HepG2 (cell line): ENCODE results near the gene TMC8. TPM values are rescaled to one million over a fixed set of nuclear protein-coding genes. Genes with fewer than 3 reads are reported as not detected.

Experiments
- ARID4A ChIP-seq: sonication (generic); formaldehyde crosslinking; IDR thresholded peaks from 2 replicates; pipeline ENCODE4 v1.5.0; 2020; ENCODE audit warnings: mild to moderate bottlenecking, missing genetic modification reagents, borderline replicate concordance
- CCAR2 ChIP-seq: fragments of 200-400 bp; formaldehyde crosslinking; optimal IDR thresholded peaks from 2 replicates; pipeline ENCODE3; 2018; ENCODE audit warnings: low read depth, mild to moderate bottlenecking, low read length, moderate library complexity
- CEBPB ChIP-seq: IDR thresholded peaks from 2 replicates; pipeline ENCODE4 v1.6.1; 2011; ENCODE audit warnings: low read depth, low read length, improper control_type of control experiment, borderline replicate concordance
- CREB1 ChIP-seq, 2 experiments: fragments of 450-650 bp in 1 of 2; IDR thresholded peaks; 2 replicates each; pipeline ENCODE4 v1.6.1; 2016 to 2017; ENCODE audit warnings: control low read depth in 1 of 2, mild to moderate bottlenecking in 1 of 2, missing compliant biosample characterization in 1 of 2, missing genetic modification characterization in 1 of 2
- GFI1 ChIP-seq: sonication (generic); formaldehyde crosslinking; IDR thresholded peaks from 2 replicates; pipeline ENCODE4 v1.5.0; 2020; ENCODE audit warnings: missing genetic modification reagents, mild to moderate bottlenecking, borderline replicate concordance
- IKZF5 ChIP-seq: IDR thresholded peaks from 2 replicates; pipeline ENCODE4 v1.6.1; 2018; ENCODE audit warnings: missing genetic modification reagents, mild to moderate bottlenecking, missing compliant biosample characterization
- MTF1 ChIP-seq: sonication (generic); formaldehyde crosslinking; IDR thresholded peaks from 2 replicates; pipeline ENCODE4 v1.5.0; 2020; ENCODE audit warnings: missing genetic modification reagents
- NR3C1 ChIP-seq: sonication (generic); formaldehyde crosslinking; IDR thresholded peaks from 2 replicates; pipeline ENCODE4 v1.4.0; 2020; ENCODE audit warnings: missing genetic modification reagents
- PTBP1 ChIP-seq: fragments of 200-400 bp; formaldehyde crosslinking; IDR thresholded peaks from 2 replicates; pipeline ENCODE4 v1.6.1; 2018; ENCODE audit warnings: low read length, low read depth; ENCODE audit not compliant: poor library complexity, severe bottlenecking
- REPIN1 ChIP-seq: sonication (generic); formaldehyde crosslinking; IDR thresholded peaks from 2 replicates; pipeline ENCODE4 v1.8.0; 2022; ENCODE audit warnings: missing genetic modification reagents, low read depth, mild to moderate bottlenecking, borderline replicate concordance
- TAF1 ChIP-seq: sonication (generic); formaldehyde crosslinking; IDR thresholded peaks from 2 replicates; pipeline ENCODE4 v1.4.0; 2020; ENCODE audit warnings: missing genetic modification reagents
- ZMAT5 ChIP-seq: sonication (generic); formaldehyde crosslinking; IDR thresholded peaks from 2 replicates; pipeline ENCODE4 v1.5.0; 2020; ENCODE audit warnings: mild to moderate bottlenecking, low read depth, missing genetic modification reagents, borderline replicate concordance
- ZNF12 ChIP-seq: sonication (generic); formaldehyde crosslinking; IDR thresholded peaks from 2 replicates; pipeline ENCODE4 v1.5.0; 2020; ENCODE audit warnings: missing genetic modification reagents
- ZNF333 ChIP-seq: sonication (generic); formaldehyde crosslinking; IDR thresholded peaks from 2 replicates; pipeline ENCODE4 v1.4.0; 2020; ENCODE audit warnings: mild to moderate bottlenecking, missing genetic modification reagents, borderline replicate concordance
- ZNF484 ChIP-seq: sonication (generic); formaldehyde crosslinking; IDR thresholded peaks from 2 replicates; pipeline ENCODE4 v1.5.1; 2020; ENCODE audit warnings: mild to moderate bottlenecking, low read depth, missing genetic modification reagents, borderline replicate concordance
- ZNF543 ChIP-seq: sonication (generic); formaldehyde crosslinking; IDR thresholded peaks from 2 replicates; pipeline ENCODE4 v1.4.0; 2020; ENCODE audit warnings: mild to moderate bottlenecking, missing genetic modification reagents
- ZNF558 ChIP-seq: sonication (generic); formaldehyde crosslinking; IDR thresholded peaks from 2 replicates; pipeline ENCODE4 v1.9.0; 2022; ENCODE audit warnings: mild to moderate bottlenecking, missing genetic modification reagents, borderline replicate concordance
- ZNF644 ChIP-seq: IDR thresholded peaks from 2 replicates; pipeline ENCODE4 v1.6.1; 2016; ENCODE audit warnings: low read depth
- ZNF691 ChIP-seq: sonication (generic); formaldehyde crosslinking; IDR thresholded peaks from 2 replicates; pipeline ENCODE4 v1.4.0; 2020; ENCODE audit warnings: missing genetic modification reagents, low read depth, mild to moderate bottlenecking, borderline replicate concordance
- polyA plus RNA-seq, 8 experiments: library from polyadenylated mRNA; depleted of rRNA in 3 of 8; stranded (reverse) in 7 of 8; unstranded in 1 of 8; fragments of >200 nt; fragmentation: Illumina TruSeq in 4 of 8; extraction: Trizol in 4 of 8; gene quantifications; 2 replicates each; pipeline versions ENCODE4 v1.2.1 to v1.2.3, GENCODE V29; 2011 to 2016; ENCODE audit warnings: low read depth in 4 of 8, missing spikeins in 1 of 8, mixed read lengths in 1 of 8; ENCODE audit not compliant: insufficient read depth in 1 of 8
- total RNA-seq, 5 experiments: library from RNA; depleted of rRNA; stranded (reverse); fragments of >200 nt; fragmentation: Illumina TruSeq; extraction: Trizol; gene quantifications; 2 replicates each; pipeline ENCODE4 v1.2.3, GENCODE V29; 2016; ENCODE audit warnings: low read depth in 1 of 5
- TF ChIP-seq, protein P1 (sequence below): IDR thresholded peaks from 2 replicates; pipeline ENCODE4 v1.6.1; 2016; ENCODE audit warnings: mild to moderate bottlenecking

TMC8 gene
- total and polyA plus RNA-seq, 2 of the 13 experiments (the other 11 are each of a cell fraction or from before 2014, with no cell fraction given) = 0.53 to 7.8 TPM

DNA sequence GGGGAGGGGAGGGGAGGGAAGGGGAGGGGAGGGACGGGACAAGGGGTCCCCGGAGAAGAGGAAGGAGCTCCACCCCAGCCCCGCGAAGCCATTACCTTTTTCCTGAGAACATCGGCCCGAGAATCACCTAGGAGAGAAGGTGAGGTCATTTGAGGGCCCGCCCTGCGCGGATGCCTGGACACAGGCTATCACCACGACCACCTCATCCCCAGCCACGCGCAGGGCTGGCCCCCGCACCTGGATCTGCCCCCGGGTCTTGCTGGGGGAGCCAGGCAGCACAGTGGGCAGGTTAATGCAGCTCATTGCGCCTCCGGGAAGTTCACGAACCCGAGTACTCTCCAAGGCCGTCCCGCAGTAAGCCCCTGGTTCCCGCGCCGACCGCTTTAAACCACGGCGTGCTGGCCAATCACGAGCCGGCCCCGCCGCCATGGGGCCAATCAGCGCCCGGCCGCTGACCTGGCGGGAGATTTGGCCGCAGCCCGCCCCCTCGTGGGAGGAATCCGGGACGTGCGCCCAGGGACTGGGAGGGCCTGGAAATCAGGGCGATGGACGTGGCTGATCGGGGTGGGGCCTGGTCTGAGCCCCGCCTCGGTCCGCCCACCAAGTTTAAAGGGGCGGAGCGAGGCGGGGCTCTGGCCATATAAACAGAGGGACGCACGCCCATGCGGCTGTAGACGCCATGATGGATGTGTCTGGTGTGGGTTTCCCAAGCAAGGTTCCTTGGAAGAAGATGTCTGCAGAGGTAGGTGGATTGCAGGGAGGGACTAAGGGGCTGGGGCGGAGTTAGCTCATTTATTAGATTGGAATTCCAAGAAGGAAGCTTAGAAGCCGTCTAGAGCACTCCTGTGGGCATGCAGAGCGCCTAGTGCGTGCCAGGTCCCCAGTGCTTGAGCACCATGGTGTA, 56.4 kb downstream of the TMC8 start, which contains the start of the genes AFMID and TK1 (continued):
- TF ChIP-seq CEBPB (no peak), REPIN1 (CRISPR knock-in tag) (peak; percentile 100), MTF1 (CRISPR knock-in tag) (no peak; the same call in 1 of the 2 replicates), CREB1 (IDR thresholded peaks at IDR 0.05) (peak; percentile 75), CREB1 (CRISPR knock-in tag; IDR thresholded peaks at IDR 0.05) (peak; percentile 79), IKZF5 (CRISPR knock-in tag) (0 out of 2 replicates have a peak, but pooled peaks have one; percentile 73), ZNF484 (CRISPR knock-in tag) (no peak), ZNF12 (CRISPR knock-in tag) (no peak), ARID4A (CRISPR knock-in tag) (peak; percentile 89), ZNF333 (CRISPR knock-in tag) (peak; percentile 83; the same call in 1 of the 2 replicates), ZNF543 (CRISPR knock-in tag) (peak; percentile 85), PTBP1 (peak; percentile 89), ZNF691 (CRISPR knock-in tag) (peak; percentile 23; the same call in 1 of the 2 replicates), TAF1 (peak; percentile 90), NR3C1 (CRISPR knock-in tag) (no peak), ZNF558 (CRISPR knock-in tag) (no peak), GFI1 (CRISPR knock-in tag) (peak; percentile 80), ZNF644 (CRISPR knock-in tag) (peak; percentile 86), CCAR2 (no peak), ZMAT5 (CRISPR knock-in tag) (no peak)
- TF ChIP-seq, protein P1, sequence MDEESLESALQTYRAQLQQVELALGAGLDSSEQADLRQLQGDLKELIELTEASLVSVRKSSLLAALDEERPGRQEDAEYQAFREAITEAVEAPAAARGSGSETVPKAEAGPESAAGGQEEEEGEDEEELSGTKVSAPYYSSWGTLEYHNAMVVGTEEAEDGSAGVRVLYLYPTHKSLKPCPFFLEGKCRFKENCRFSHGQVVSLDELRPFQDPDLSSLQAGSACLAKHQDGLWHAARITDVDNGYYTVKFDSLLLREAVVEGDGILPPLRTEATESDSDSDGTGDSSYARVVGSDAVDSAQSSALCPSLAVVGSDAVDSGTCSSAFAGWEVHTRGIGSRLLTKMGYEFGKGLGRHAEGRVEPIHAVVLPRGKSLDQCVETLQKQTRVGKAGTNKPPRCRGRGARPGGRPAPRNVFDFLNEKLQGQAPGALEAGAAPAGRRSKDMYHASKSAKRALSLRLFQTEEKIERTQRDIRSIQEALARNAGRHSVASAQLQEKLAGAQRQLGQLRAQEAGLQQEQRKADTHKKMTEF = peak; percentile 89
